HG03342 (cell line): ENCODE measurements around the gene SYNGR3.
"Not testable (repeated sequence)": the region's sequence is repeated elsewhere in the genome, so short reads cannot be mapped to it uniquely, and the experiment has no call there.

Experiments
- ATAC-seq: cut with Tn5 transposase; IDR thresholded peaks from one replicate; pipeline ENCODE4 v1.9.1; 2021; ENCODE audit warnings: mild to moderate bottlenecking, moderate library complexity; ENCODE audit not compliant: unreplicated experiment

The SYNGR3 gene

DNA sequence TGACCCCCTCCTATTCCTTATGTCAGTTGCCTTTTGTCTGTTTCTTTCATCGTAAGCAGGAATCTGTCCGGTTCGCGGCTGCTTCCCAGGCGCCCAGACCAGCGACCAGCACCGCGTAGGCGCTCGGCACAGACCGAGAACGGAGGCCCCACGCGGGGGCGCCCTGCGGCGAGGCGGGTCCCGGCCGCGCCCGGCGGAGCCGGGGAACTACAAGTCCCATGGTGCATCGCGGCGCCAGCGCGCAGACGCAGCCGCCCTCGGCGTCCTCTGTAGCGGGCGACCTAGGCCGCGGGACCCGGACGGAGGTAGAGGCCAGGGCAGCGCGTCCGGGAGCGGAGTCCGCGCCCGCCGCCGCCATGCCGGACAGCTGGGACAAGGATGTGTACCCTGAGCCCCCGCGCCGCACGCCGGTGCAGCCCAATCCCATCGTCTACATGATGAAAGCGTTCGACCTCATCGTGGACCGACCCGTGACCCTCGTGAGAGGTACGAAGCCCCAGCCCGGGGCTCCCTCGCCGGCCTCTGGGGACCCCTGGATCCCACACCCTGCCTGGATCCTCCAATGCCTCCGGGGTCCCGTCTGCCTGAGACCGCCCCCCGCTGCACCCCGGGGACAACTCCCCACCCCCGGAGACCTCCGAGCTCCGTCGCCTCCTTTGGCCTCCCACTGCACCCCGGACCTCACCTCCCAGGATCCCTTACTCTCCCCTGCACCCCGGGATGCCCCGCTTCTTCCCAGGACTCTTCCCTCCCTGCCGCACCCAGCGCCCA, 30.3 kb upstream of the SYNGR3 start, which contains the start of gene NDUFB10:
TSS of gene NDUFB10 (plus strand) at position 270 of the 771 bp plus-strand sequence. CDS start at position 357, 87 bp downstream.
- ATAC-seq, result peak; percentile 69

- ATAC-seq, result no peak
Measured at GRCh38 chr16:1960665-1961630, 28.8 kb upstream of the SYNGR3 start.

DNA sequence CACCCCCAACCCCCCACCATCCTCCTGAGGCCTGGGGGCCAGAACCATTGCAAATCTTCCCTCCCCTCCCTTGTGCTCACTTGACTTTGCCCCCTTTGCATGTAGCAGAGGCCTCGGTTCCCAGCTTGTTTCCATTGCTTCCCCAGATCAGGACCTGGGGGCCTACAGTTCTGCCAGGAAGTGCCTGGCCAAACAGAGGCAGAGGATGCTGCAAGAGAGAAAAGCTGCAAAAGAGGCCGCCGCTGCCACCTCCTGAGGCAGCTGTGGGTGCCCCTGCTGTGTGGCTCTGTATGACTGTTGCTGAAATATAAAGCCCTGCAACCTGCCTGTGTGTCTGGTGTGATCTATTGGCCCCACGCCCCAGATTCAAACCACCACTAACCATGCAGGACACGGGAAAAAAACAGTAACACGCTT, 28.1 kb upstream of the SYNGR3 start:
- ATAC-seq, result no peak

- ATAC-seq, result not testable (repeated sequence)
Measured at GRCh38 chr16:1962161-1963153, 27.3 kb upstream of the SYNGR3 start.

DNA sequence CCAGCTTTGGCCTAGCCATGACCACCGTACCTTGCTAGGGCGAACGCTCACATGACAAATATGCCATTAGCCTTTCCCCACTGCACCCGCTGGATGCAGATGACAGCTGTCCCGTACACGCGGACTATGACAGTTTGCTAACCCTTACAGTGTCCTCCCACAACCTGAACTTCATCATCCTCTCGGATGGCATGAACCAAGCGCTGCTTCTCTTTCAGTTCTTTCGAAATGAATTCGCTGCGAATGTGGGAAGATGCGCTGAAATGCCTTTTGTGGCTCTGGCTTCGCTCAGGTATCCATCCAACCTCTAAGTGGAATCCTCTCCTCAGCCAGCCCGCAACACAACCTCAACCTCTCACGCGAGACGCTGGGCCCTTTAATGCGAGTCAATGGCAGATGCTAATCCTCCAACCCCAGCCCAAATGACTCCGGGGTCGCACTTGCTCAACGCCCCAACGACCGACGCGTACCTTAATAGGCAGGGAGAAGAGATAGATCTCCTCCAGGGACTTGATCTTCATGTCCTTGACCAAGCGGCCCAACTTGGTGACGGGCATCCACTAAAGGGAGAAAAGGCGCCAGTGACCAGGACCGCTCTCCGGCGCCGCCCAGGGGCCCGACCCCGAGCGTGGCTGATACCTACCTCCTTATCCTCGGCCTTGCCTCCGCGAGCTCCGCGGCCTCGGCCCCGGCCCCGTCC, 25.8 kb upstream of the SYNGR3 start:
- ATAC-seq, result no peak

- ATAC-seq, result peak; percentile 84
Measured at GRCh38 chr16:1964506-1965395, 25.0 kb upstream of the SYNGR3 start, which contains the start of gene RPS2. Gene RPS2, minus strand, starts transcription at chr16:1964826. Its CDS starts 201 bp downstream, at chr16:1964625.

- ATAC-seq, result no peak
Measured at GRCh38 chr16:1965396-1966001, 24.3 kb upstream of the SYNGR3 start.

DNA sequence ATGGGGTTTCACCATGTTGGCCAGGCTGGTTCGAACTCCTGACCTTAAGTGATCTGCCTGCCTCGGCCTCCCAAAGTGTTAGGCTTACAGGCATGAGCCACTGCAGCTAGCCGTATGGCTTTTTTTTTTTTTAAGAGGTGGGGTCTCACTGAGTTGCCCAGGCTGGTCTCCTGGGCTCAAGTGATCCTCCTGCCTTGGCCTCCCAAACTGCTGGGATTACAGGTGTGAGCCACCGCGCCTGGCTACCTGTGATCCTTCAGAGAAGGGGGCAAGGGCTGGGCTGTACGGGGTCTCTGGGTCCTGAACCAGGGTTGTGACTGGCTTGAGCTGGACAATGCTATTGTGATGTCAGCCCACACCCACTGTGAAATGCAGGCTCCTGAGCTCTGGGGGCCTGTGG, 23.3 kb upstream of the SYNGR3 start, which contains the start of gene RNF151:
TSS of gene RNF151 (plus strand) at position 397 of the 400 bp plus-strand sequence. CDS start 26 bp downstream, outside the sequence.
- no peak for ATAC-seq

GRCh38 chr16:1968146-1968953, 21.4 kb upstream of the SYNGR3 start:
- ATAC-seq, result no peak

- peak; percentile 71 for ATAC-seq
Measured at GRCh38 chr16:1971796-1972489, 17.8 kb upstream of the SYNGR3 start, which contains the start of gene TBL3. Gene TBL3, plus strand, starts transcription at chr16:1972053. Its CDS starts 112 bp downstream, at chr16:1972165.

DNA sequence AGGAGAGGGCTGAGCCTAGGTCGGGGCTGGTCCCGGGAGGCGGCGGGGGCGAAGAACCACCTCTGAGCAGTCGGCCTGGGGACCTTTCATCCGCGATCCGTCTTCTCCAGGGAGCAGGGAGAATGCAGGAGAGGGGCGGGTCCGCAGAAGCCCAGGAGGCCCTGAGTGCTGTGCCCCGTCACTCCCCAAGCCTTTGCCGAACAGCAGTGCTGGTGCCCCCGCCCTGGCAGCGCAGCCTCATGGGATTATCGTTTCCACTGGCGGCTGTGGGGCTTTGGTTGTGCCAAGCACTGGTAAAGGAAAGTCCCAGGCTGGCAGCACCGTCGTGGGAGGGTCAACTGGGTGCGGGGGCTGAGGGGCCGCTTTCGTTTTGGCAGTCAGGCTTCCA, 17.3 kb upstream of the SYNGR3 start:
- no peak for ATAC-seq

- ATAC-seq, result no peak
Measured at GRCh38 chr16:1973461-1974156, 16.2 kb upstream of the SYNGR3 start.

GRCh38 chr16:1974157-1975070, 15.4 kb upstream of the SYNGR3 start:
- ATAC-seq, result no peak

DNA sequence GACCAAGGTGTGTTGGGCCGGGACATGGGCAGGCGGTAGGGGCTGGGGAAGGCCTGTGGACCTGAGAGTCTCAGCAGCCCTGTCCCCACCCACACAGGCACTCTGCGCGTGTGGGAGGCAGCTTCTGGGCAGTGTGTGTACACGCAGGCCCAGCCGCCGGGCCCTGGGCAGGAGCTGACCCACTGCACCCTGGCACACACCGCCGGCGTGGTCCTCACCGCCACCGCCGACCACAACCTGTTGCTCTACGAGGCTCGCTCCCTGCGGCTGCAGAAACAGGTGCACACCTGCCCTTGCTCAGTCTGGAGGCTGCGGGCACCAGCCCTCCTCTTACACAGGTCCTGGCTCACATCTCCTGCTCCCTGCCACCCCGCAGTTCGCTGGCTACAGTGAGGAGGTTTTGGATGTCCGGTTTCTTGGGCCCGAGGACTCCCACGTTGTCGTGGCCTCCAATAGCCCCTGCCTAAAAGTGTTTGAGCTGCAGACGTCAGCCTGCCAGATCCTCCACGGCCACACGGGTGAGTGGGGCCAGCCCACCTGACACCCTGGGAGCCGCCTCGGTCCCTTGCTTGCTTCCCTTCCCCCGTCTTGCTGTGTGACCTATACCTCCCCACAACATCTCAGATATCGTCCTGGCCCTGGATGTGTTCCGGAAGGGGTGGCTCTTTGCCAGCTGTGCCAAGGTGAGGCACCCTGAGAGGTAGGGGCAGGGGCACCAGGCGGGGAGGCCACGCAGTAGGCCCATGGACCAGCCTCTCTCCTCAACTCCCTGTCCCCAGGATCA, 14.1 kb upstream of the SYNGR3 start:
- no peak for ATAC-seq
